Thyroid gland (tissue), 4 donors: ENCODE measurements around the gene NUAK2.

Source experiments
- POLR2A ChIP-seq, 2 donors: fragments of 450-650 bp; IDR thresholded peaks; one replicate each; pipeline ENCODE4 v1.6.1; 2017; ENCODE audit warnings: antibody characterized with exemption in 2 of 2, mild to moderate bottlenecking in 2 of 2, moderate library complexity in 1 of 2
- TF ChIP-seq, protein P1 (sequence below), 6 experiments: fragments of 200-600 bp in 3 of 6; fragments of 450-650 bp in 3 of 6; sonication (generic) in 3 of 6; IDR thresholded peaks; one replicate each; pipeline ENCODE4 v1.5.1; 2016 to 2019; ENCODE audit warnings: antibody characterized with exemption in 6 of 6, mild to moderate bottlenecking in 2 of 6, inconsistent platforms in 1 of 6, moderate library complexity in 1 of 6

DNA sequence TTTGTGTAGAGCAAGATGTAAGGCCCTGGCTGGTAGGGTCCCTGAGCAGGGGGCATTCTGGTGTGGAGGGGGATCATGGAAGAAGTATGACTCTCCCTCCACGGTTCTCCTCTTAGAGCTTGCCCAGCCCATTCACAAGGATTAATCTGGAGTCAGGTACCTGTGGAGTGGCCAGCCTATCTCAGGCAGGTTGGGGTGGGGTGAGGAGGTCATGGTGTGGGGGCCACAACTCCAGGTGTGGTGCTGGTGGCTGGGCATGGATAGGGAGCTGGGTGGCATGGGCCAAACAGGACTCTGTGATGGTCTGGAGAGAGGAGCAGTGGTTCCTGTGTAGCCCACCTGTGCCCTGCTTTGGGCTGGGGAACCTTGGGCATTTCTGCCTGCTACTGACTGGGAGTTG is 61.5 kb downstream of the NUAK2 start:
- TF ChIP-seq, protein P1, sequence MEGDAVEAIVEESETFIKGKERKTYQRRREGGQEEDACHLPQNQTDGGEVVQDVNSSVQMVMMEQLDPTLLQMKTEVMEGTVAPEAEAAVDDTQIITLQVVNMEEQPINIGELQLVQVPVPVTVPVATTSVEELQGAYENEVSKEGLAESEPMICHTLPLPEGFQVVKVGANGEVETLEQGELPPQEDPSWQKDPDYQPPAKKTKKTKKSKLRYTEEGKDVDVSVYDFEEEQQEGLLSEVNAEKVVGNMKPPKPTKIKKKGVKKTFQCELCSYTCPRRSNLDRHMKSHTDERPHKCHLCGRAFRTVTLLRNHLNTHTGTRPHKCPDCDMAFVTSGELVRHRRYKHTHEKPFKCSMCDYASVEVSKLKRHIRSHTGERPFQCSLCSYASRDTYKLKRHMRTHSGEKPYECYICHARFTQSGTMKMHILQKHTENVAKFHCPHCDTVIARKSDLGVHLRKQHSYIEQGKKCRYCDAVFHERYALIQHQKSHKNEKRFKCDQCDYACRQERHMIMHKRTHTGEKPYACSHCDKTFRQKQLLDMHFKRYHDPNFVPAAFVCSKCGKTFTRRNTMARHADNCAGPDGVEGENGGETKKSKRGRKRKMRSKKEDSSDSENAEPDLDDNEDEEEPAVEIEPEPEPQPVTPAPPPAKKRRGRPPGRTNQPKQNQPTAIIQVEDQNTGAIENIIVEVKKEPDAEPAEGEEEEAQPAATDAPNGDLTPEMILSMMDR (IDR thresholded peaks at IDR 0.05) = no peak
- TF ChIP-seq POLR2A (IDR thresholded peaks at IDR 0.05) = no peak
